T-cell (primary cell): ENCODE measurements around the gene DIPK1C. TPM values are rescaled to one million over a fixed set of nuclear protein-coding genes. Genes with fewer than 3 reads are reported as not detected.

Experiments
- ATAC-seq, 4 experiments: fragments of 200-7000 bp in 3 of 4; fragments of 150-1000 bp in 1 of 4; cut with Tn5 transposase; replicated peaks in 1 of 4; 1 replicate in 3 of 4; 2 replicates in 1 of 4; pipeline ENCODE4 v1.10.0; 2021; ENCODE audit warnings: moderate library complexity in 3 of 4, mild to moderate bottlenecking in 2 of 4, moderate number of reproducible peaks in 1 of 4
- CTCF ChIA-PET, 2 donors: fragments of 300-600 bp; sonication (Branson Sonifier 250); formaldehyde crosslinking; loops; one replicate each; lab custom pipeline; 2022; ENCODE audit warnings: antibody characterized with exemption in 2 of 2; lab: Charles Lee
- POLR2A ChIA-PET, 2 donors: fragments of 300-600 bp; sonication (Branson Sonifier 250); formaldehyde crosslinking; loops; one replicate each; lab custom pipeline; 2022; ENCODE audit warnings: antibody characterized with exemption in 2 of 2; lab: Charles Lee
- DNase-seq, 35 experiments: peaks; one replicate each; pipeline versions ENCODE4 v3.0.0 to v3.0.0-alpha.2; 2013 to 2023
- H3K27ac ChIP-seq: one replicate; pipeline ENCODE4 v1.5.1; 2013; ENCODE audit warnings: low read length
- H3K27me3 ChIP-seq, 2 experiments: replicated peaks in 1 of 2; 1 replicate in 1 of 2; 2 replicates in 1 of 2; pipeline versions ENCODE4 v1.6.1 to v1.7.0; 2013; ENCODE audit warnings: low read length in 1 of 2, mixed read lengths in 1 of 2; ENCODE audit not compliant: control insufficient read depth in 2 of 2, insufficient read depth in 2 of 2; ENCODE audit errors: extremely low read depth in 1 of 2
- H3K36me3 ChIP-seq, 2 donors: 1 replicate in 1 of 2; 2 replicates in 1 of 2; pipeline versions ENCODE4 v1.6.1 to v1.7.0; 2013; ENCODE audit warnings: low read length in 1 of 2; ENCODE audit not compliant: control insufficient read depth in 2 of 2, insufficient read depth in 1 of 2; ENCODE audit errors: extremely low read depth in 1 of 2
- H3K4me1 ChIP-seq, 2 experiments: 1 replicate in 1 of 2; 2 replicates in 1 of 2; pipeline versions ENCODE4 v1.6.1 to v1.7.0; 2013; ENCODE audit warnings: low read length in 2 of 2, mixed read lengths in 1 of 2; ENCODE audit not compliant: insufficient read depth in 2 of 2, control insufficient read depth in 1 of 2; ENCODE audit errors: extremely low read depth in 1 of 2
- H3K4me3 ChIP-seq, 2 donors: 1 replicate in 1 of 2; 2 replicates in 1 of 2; pipeline versions ENCODE4 v1.5.1 to v1.7.0; 2013; ENCODE audit warnings: mild to moderate bottlenecking in 2 of 2, low read length in 1 of 2, moderate library complexity in 1 of 2; ENCODE audit not compliant: control insufficient read depth in 1 of 2; ENCODE audit errors: extremely low read depth in 1 of 2
- H3K9me3 ChIP-seq: 2 replicates; pipeline ENCODE4 v1.7.0; 2013
- H3K27ac Mint-ChIP-seq, 2 donors: one replicate each; pipeline ENCODE4 v1.8.0; 2020 to 2021; ENCODE audit warnings: mild to moderate bottlenecking in 2 of 2, mixed read lengths in 2 of 2
- H3K27me3 Mint-ChIP-seq, 2 donors: one replicate each; pipeline ENCODE4 v1.8.0; 2021 to 2022; ENCODE audit warnings: mixed read lengths in 2 of 2
- H3K36me3 Mint-ChIP-seq: one replicate; pipeline ENCODE4 v1.8.0; 2021; ENCODE audit warnings: mixed read lengths
- H3K4me1 Mint-ChIP-seq, 3 donors: one replicate each; pipeline ENCODE4 v1.8.0; 2020 to 2022; ENCODE audit warnings: mixed read lengths in 3 of 3, mild to moderate bottlenecking in 1 of 3
- H3K4me3 Mint-ChIP-seq, 3 donors: one replicate each; pipeline ENCODE4 v1.8.0; 2020 to 2022; ENCODE audit warnings: mild to moderate bottlenecking in 3 of 3, mixed read lengths in 3 of 3, moderate library complexity in 3 of 3
- H3K9me3 Mint-ChIP-seq, 3 donors: one replicate each; pipeline ENCODE4 v1.8.0; 2020 to 2022; ENCODE audit warnings: mixed read lengths in 3 of 3
- WGBS: methylation state at CpG from one replicate; pipeline ENCODE4 v1.1.5; 2013; ENCODE audit warnings: missing lambda C conversion rate; ENCODE audit not compliant: insufficient coverage; 5-methylcytosine and 5-hydroxymethylcytosine counted together
- total RNA-seq, 35 experiments: library from RNA in 6 of 35; stranded (reverse) in 6 of 35; fragments of 120-200 nt in 1 of 35; gene quantifications; one replicate each; pipeline versions ENCODE4 v1.2.1 to v1.2.4 and lab custom pipeline; 2013 to 2026

The DIPK1C gene
- total RNA-seq, 5 donors from 2014 or later (not counting 1 experiment from before 2014, with no cell fraction given): not detected

DNA sequence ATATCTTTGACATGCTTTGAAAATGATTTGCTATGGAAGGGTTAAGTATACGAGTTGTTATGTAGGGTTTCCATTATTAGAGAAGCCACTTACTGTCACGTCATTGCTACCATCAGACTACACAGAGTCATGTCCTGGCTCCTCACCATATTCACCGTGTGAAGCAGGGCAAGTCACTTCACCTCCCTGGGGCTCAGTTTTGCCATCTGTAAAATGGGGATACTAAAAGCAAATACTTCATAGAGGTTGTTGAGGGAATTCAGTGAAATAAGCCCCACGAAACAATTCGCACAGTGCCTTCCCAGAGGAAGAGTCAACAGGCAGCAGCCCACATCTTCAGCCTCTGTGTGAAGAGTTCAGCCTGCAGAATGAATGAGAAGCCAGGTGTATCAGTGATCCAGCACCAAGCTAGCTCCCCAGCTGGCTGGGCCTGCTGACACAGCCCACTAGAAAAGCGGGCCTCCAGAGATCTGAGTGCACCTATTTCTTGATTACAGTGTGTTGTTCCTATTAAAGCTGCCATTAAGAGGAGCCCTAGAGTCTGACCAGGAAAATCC lies 3.4 kb downstream of the DIPK1C start:
- H3K27me3 ChIP-seq: peaks cover 2 to 46% of the 10 kb centered on the region in 2 experiments
- no peak overlapping the region for H3K4me3 ChIP-seq
- H3K9me3 ChIP-seq: no peaks in the 10 kb centered on the region
- WGBS: 91% methylated on average over 2 of the region's 6 CpGs
- Mint-ChIP-seq H3K4me1 (peaks cover 9 to 14% (median 10%) of the 10 kb centered on the region in 3 donors), H3K27me3 (peaks cover 23 to 48% of the 10 kb centered on the region in 2 donors), H3K36me3 (no peaks in the 10 kb centered on the region), H3K27ac (no peak overlapping the region), H3K9me3 (no peaks in the 10 kb centered on the region), H3K4me3 (no peak overlapping the region)
- POLR2A ChIA-PET: no interaction called here
- no peak overlapping the region for H3K27ac ChIP-seq
- H3K36me3 ChIP-seq: no peaks in the 10 kb centered on the region
- H3K4me1 ChIP-seq: peaks cover 2 to 9% of the 10 kb centered on the region in 2 experiments
- CTCF ChIA-PET: interaction anchor here (1.0 to 1.4 kb wide), 2 partner anchors 40 to 101 kb away, joined by 3 to 4 read pairs; no protein-coding TSS in a partner anchor
- ATAC-seq (no peak), DNase-seq (no peak)

DNA sequence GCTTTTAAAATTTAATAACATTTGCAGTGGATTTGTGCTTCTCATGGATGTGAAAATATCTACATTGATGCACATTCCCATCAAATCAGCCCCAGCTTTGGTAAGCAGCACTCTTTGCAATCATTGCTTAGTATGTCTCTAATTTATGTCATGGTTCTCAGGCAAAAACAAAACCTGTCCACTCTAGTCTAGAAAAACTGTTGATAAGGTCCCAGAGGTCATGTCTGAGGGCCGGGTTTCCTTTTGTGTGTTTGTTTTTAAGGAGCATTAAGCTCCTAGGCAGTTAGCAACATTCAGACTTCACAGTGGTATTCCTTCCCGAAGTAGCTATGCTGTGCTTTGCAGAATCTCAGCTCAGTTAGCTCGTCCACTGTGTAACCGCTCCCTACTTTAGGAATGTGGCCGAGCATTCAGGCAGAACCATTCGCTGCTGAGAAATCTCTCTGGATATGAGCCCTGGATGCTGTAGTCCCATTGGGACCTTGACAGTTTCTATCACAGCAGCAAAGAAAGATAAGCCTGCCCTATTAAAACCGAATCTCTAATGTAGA lies 4.0 kb downstream of the DIPK1C start:
- H3K27ac Mint-ChIP-seq: no peak overlapping the region
- CTCF ChIA-PET: interaction anchor here in 1 of 2 donors (1.4 kb wide), 1 partner anchor 100 kb away, joined by 4 read pairs; no protein-coding TSS in a partner anchor
- DNase-seq (no peak), ATAC-seq (no peak)
- peaks cover 2 to 9% of the 10 kb centered on the region in 2 experiments for H3K4me1 ChIP-seq
- H3K27me3 Mint-ChIP-seq: peaks cover 20 to 41% of the 10 kb centered on the region in 2 donors
- WGBS: 64% methylated on average over 6 of the region's 7 CpGs
- H3K36me3 ChIP-seq: no peaks in the 10 kb centered on the region
- no peaks in the 10 kb centered on the region for H3K36me3 Mint-ChIP-seq
- no peaks in the 10 kb centered on the region for H3K9me3 ChIP-seq
- H3K9me3 Mint-ChIP-seq: no peaks in the 10 kb centered on the region
- H3K4me3 ChIP-seq: no peak overlapping the region
- H3K27me3 ChIP-seq: peaks cover 2 to 43% of the 10 kb centered on the region in 2 experiments
- POLR2A ChIA-PET: interaction anchor here (0.6 to 0.7 kb wide), 2 partner anchors 98 to 522 kb away, joined by 3 read pairs; no protein-coding TSS in a partner anchor
- H3K4me1 Mint-ChIP-seq: peaks cover 4 to 10% (median 6%) of the 10 kb centered on the region in 3 donors
- no peak overlapping the region for H3K4me3 Mint-ChIP-seq
- no peak overlapping the region for H3K27ac ChIP-seq

DNA sequence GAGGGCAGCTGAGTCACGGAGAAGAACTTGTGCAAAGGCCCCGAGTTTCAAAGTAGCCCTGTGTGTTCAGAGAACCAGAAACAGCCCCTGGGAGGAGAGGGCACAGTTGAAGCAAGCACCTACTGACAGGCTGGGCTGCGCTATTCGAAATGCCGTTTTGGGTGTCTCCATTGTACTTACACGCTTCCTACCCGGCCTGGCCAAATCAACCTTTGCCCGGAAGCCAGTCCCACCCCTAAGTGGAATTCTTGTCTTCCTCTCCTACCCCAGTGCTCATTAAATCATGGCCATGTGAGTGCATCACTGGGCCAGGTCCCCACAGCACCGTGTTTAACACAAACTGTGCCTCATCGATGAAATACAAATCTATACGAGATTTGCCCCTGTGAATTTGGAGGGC lies 6.0 kb downstream of the DIPK1C start:
- H3K4me3 Mint-ChIP-seq: no peak overlapping the region
- DNase-seq: no peak
- H3K27me3 Mint-ChIP-seq: peaks cover 11 to 32% of the 10 kb centered on the region in 2 donors
- Histone ChIP-seq H3K4me3 (no peak overlapping the region), H3K4me1 (peaks cover under 1 to 2% of the 10 kb centered on the region in 2 experiments), H3K9me3 (no peaks in the 10 kb centered on the region), H3K27ac (no peak overlapping the region), H3K36me3 (no peaks in the 10 kb centered on the region), H3K27me3 (peaks cover 2 to 44% of the 10 kb centered on the region in 2 experiments)
- H3K27ac Mint-ChIP-seq: no peak overlapping the region
- no peaks in the 10 kb centered on the region for H3K9me3 Mint-ChIP-seq
- peaks cover 0 to 2% (median 0%) of the 10 kb centered on the region in 3 donors for H3K4me1 Mint-ChIP-seq
- no peak for ATAC-seq
- 89% methylated on average over 9 of the region's 11 CpGs for WGBS
- ChIA-PET POLR2A (interaction anchor here in 1 of 2 donors (0.6 kb wide), 1 partner anchor 24 kb away, joined by 3 read pairs; no protein-coding TSS in a partner anchor), CTCF (interaction anchor here (0.7 to 1.0 kb wide), 2 partner anchors 42 to 914 kb away, joined by 3 to 4 read pairs; no protein-coding TSS in a partner anchor)
- H3K36me3 Mint-ChIP-seq: no peaks in the 10 kb centered on the region

DNA sequence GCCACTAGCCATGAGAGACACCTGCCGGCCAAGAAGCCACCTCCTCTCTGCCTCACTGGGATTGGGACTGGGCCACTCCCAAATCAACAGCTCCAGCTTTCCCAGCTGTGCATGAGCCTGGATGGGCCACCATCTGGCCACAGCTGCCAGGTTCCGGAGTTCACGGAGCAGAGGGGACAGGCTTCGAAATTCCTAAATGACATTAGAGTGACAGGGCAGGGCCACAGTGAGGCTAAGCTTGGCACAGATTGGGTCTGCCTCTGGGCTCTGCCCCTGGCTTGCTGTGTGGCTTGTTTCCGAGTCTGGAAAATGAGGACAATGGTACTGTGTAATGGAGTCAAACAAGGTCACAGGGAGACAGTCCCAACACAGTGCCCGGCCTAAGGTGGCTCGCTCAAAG lies 6.5 kb downstream of the DIPK1C start:
- ChIA-PET CTCF (interaction anchor here in 1 of 2 donors (1.0 kb wide), 1 partner anchor 43 kb away, joined by 4 read pairs; no protein-coding TSS in a partner anchor), POLR2A (interaction anchor here in 1 of 2 donors (0.6 kb wide), 1 partner anchor 24 kb away, joined by 3 read pairs; no protein-coding TSS in a partner anchor)
- Mint-ChIP-seq H3K36me3 (no peaks in the 10 kb centered on the region), H3K4me1 (peaks cover 0 to 5% (median 0%) of the 10 kb centered on the region in 3 donors), H3K4me3 (no peak overlapping the region), H3K9me3 (no peaks in the 10 kb centered on the region), H3K27me3 (peaks cover 11 to 28% of the 10 kb centered on the region in 2 donors), H3K27ac (no peak overlapping the region)
- Histone ChIP-seq H3K27ac (no peak overlapping the region), H3K4me3 (no peak overlapping the region), H3K9me3 (no peaks in the 10 kb centered on the region), H3K27me3 (peaks cover 0 to 46% of the 10 kb centered on the region in 2 experiments), H3K4me1 (no peaks in the 10 kb centered on the region), H3K36me3 (no peaks in the 10 kb centered on the region)
- DNase-seq (no peak), ATAC-seq (no peak)
- WGBS: 94% methylated on average over 7 of the region's 7 CpGs

DNA sequence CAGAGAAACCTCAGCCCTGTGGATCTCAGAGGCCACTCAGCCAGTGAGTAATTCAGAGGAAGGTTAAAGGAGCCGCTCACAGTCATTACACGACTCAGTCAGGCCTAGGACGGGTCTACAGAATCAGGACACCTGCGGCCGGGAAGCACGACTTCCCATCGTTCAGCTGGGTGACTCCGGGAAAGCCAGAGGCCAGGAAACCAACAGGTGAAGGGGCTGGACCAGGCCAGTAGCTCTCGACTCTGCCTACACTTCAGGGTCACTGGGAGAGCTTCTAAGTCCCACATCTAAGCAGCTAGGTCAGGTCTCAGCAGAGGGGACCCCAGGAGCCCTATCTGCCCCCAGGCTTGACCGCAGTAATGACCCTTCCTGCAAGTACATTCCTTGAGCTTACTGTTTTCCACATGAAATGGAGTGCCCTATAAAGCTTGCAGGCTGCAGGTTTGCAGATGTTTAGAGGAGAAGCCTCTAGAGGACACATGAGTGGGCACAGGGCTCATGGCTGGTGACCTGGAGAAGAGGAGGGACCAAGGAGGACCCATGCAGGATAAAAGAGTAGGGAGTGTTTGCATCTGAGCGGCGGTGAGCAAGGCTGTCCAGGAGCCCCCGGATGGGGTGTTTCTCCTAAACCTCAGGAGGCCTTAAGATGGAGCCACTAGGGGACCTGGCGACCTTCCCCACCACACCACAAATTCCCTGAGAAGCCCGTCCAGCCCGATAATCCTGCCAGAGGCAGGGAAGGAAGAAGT lies 9.5 kb downstream of the DIPK1C start:
- no peaks in the 10 kb centered on the region for H3K9me3 ChIP-seq
- H3K4me3 ChIP-seq: no peak overlapping the region
- DNase-seq (no peak), ATAC-seq (no peak)
- CTCF ChIA-PET: no interaction called here
- no peaks in the 10 kb centered on the region for H3K4me1 ChIP-seq
- WGBS: 83% methylated on average over 10 of the region's 16 CpGs
- Mint-ChIP-seq H3K9me3 (no peaks in the 10 kb centered on the region), H3K36me3 (no peaks in the 10 kb centered on the region), H3K4me3 (no peak overlapping the region), H3K27ac (no peak overlapping the region), H3K4me1 (peaks cover 0 to 5% (median 0%) of the 10 kb centered on the region in 3 donors), H3K27me3 (peaks cover 0 to 5% of the 10 kb centered on the region in 2 donors)
- H3K27ac ChIP-seq: no peak overlapping the region
- H3K36me3 ChIP-seq: no peaks in the 10 kb centered on the region
- H3K27me3 ChIP-seq: peaks cover 0 to 37% of the 10 kb centered on the region in 2 experiments
- POLR2A ChIA-PET: no interaction called here
